Measurements from ENCODE around the gene RAD54L. TPM values are rescaled to one million over a fixed set of nuclear protein-coding genes. Genes with fewer than 3 reads are reported as not detected.
"Not testable (repeated sequence)": the region's sequence is repeated elsewhere in the genome, so short reads cannot be mapped to it uniquely, and the experiment has no call there.

Gene RAD54L
- total RNA-seq, 1 experiment from 2014 or later = 25.2 TPM

GRCh38 chr1:46309401-46310159 is 62.0 kb downstream of the RAD54L start:
- TF ChIP-seq CTCF (IDR thresholded peaks at IDR 0.05; ENCODE audit: unreplicated experiment) = no peak
- Mint-ChIP-seq H3K27ac (ENCODE audit: unreplicated experiment) (no peak overlapping the region), H3K36me3 (ENCODE audit: insufficient read depth, unreplicated experiment) (peaks cover 88% of the 10 kb centered on the region), H3K9me3 (ENCODE audit: low read depth, unreplicated experiment) (no peaks in the 10 kb centered on the region), H3K4me3 (ENCODE audit: low read depth, unreplicated experiment) (no peak overlapping the region), H3K27me3 (ENCODE audit: unreplicated experiment) (no peaks in the 10 kb centered on the region), H3K4me1 (ENCODE audit: low read depth, unreplicated experiment) (peaks cover 16% of the 10 kb centered on the region)
- intact Hi-C loops (cut with micrococcal nuclease; ENCODE audit: unreplicated experiment) = no loop called here
- CTCF ChIA-PET = interaction anchor here (0.6 kb wide), 1 partner anchor 74 kb away, joined by 6 read pairs; no protein-coding TSS in a partner anchor
- DNase-seq = no peak
- BruUV-seq (replicated peaks) = no TSS peak

- BruUV-seq (replicated peaks) = no TSS peak
- Mint-ChIP-seq H3K4me3 (ENCODE audit: low read depth, unreplicated experiment) (no peak overlapping the region), H3K27ac (ENCODE audit: unreplicated experiment) (no peak overlapping the region), H3K27me3 (ENCODE audit: unreplicated experiment) (no peaks in the 10 kb centered on the region), H3K9me3 (ENCODE audit: low read depth, unreplicated experiment) (no peaks in the 10 kb centered on the region), H3K36me3 (ENCODE audit: insufficient read depth, unreplicated experiment) (peaks cover 86% of the 10 kb centered on the region), H3K4me1 (ENCODE audit: low read depth, unreplicated experiment) (peaks cover 16% of the 10 kb centered on the region)
- CTCF ChIA-PET = interaction anchor here (0.7 kb wide), 1 partner anchor 76 kb away, joined by 4 read pairs; no protein-coding TSS in a partner anchor
- no peak for TF ChIP-seq CTCF (IDR thresholded peaks at IDR 0.05; ENCODE audit: unreplicated experiment)
- no peak for DNase-seq
- intact Hi-C loops (cut with micrococcal nuclease; ENCODE audit: unreplicated experiment) = no loop called here
Observed at GRCh38 chr1:46310321-46310720, 62.8 kb downstream of the RAD54L start.

DNA sequence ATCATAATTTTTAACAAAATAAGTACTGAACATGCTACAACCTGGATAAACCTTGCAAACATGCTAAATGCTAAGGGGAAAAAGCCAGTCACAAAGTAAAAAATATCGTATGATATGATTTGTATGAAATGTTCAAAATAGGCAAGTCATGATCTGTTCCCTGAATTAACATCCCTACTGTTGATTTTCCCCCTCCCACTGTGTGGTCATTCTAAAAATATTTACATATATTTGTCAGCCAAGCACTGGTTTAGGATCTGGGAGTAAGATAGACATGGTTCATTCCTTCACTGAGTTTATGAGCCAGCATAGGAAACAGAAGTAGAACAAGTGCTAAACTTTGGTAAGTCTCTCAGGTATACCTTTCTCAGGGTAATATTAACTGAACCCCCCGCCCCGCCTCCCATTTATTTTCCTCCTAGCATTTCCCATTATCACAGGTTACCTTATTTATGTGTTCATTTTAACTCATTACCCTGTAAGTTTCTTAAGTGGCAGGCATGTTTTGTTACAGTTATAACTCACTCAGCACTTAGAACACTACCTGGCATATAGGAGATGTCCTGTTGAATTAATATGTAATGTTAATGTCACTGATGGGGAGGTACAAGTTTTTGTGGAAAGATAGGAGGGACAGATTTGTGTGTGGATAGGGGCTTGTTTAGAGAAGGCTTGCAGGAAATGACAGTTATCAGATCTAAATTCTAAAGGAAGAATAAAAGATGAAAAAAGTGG is 68.3 kb downstream of the RAD54L start:
- TF ChIP-seq CTCF (IDR thresholded peaks at IDR 0.05; ENCODE audit: unreplicated experiment) = no peak
- Mint-ChIP-seq H3K4me3 (ENCODE audit: low read depth, unreplicated experiment) (no peak overlapping the region), H3K27me3 (ENCODE audit: unreplicated experiment) (no peaks in the 10 kb centered on the region), H3K4me1 (ENCODE audit: low read depth, unreplicated experiment) (no peaks in the 10 kb centered on the region), H3K9me3 (ENCODE audit: low read depth, unreplicated experiment) (no peaks in the 10 kb centered on the region), H3K36me3 (ENCODE audit: insufficient read depth, unreplicated experiment) (peaks cover 50% of the 10 kb centered on the region), H3K27ac (ENCODE audit: unreplicated experiment) (no peak overlapping the region)
- intact Hi-C loops (cut with micrococcal nuclease; ENCODE audit: unreplicated experiment) = no loop called here
- CTCF ChIA-PET = no interaction called here
- no TSS peak for BruUV-seq (replicated peaks)
- DNase-seq = no peak

GRCh38 chr1:46317323-46317722 is 69.8 kb downstream of the RAD54L start:
- H3K4me1 Mint-ChIP-seq (ENCODE audit: low read depth, unreplicated experiment) = no peaks in the 10 kb centered on the region
- no peak overlapping the region for H3K4me3 Mint-ChIP-seq (ENCODE audit: low read depth, unreplicated experiment)
- no peaks in the 10 kb centered on the region for H3K9me3 Mint-ChIP-seq (ENCODE audit: low read depth, unreplicated experiment)
- no peak for DNase-seq
- H3K27ac Mint-ChIP-seq (ENCODE audit: unreplicated experiment) = no peak overlapping the region
- H3K36me3 Mint-ChIP-seq (ENCODE audit: insufficient read depth, unreplicated experiment) = peaks cover 36% of the 10 kb centered on the region
- no peaks in the 10 kb centered on the region for H3K27me3 Mint-ChIP-seq (ENCODE audit: unreplicated experiment)
- intact Hi-C loops (cut with micrococcal nuclease; ENCODE audit: unreplicated experiment) = no loop called here
- TF ChIP-seq CTCF (IDR thresholded peaks at IDR 0.05; ENCODE audit: unreplicated experiment) = no peak
- CTCF ChIA-PET = no interaction called here
- no TSS peak for BruUV-seq (replicated peaks)

- H3K27me3 Mint-ChIP-seq (ENCODE audit: unreplicated experiment); H3K4me1 Mint-ChIP-seq (ENCODE audit: low read depth, unreplicated experiment); H3K4me3 Mint-ChIP-seq (ENCODE audit: low read depth, unreplicated experiment); DNase-seq; H3K27ac Mint-ChIP-seq (ENCODE audit: unreplicated experiment); CTCF ChIA-PET; H3K9me3 Mint-ChIP-seq (ENCODE audit: low read depth, unreplicated experiment); BruUV-seq (replicated peaks); intact Hi-C loops (cut with micrococcal nuclease; ENCODE audit: unreplicated experiment): not testable (repeated sequence)
- peaks cover 26% of the 10 kb centered on the region for H3K36me3 Mint-ChIP-seq (ENCODE audit: insufficient read depth, unreplicated experiment)
Observed at GRCh38 chr1:46319301-46319700, 71.7 kb downstream of the RAD54L start.

GRCh38 chr1:46319960-46320914 is 72.7 kb downstream of the RAD54L start:
- H3K27me3 Mint-ChIP-seq (ENCODE audit: unreplicated experiment); H3K4me3 Mint-ChIP-seq (ENCODE audit: low read depth, unreplicated experiment); BruUV-seq (replicated peaks); H3K4me1 Mint-ChIP-seq (ENCODE audit: low read depth, unreplicated experiment); DNase-seq; H3K27ac Mint-ChIP-seq (ENCODE audit: unreplicated experiment); CTCF ChIA-PET; H3K9me3 Mint-ChIP-seq (ENCODE audit: low read depth, unreplicated experiment); intact Hi-C loops (cut with micrococcal nuclease; ENCODE audit: unreplicated experiment): not testable (repeated sequence)
- peaks cover 18% of the 10 kb centered on the region for H3K36me3 Mint-ChIP-seq (ENCODE audit: insufficient read depth, unreplicated experiment)

Measured in Calu3 (cell line).